GM23338 (cell line): ENCODE results near the gene CH25H. TPM values are rescaled to one million over a fixed set of nuclear protein-coding genes. Genes with fewer than 3 reads are reported as not detected.

Experiments
- ATAC-seq: fragments of 200-7000 bp; cut with Tn5 transposase; 3 replicates; pipeline ENCODE4 v1.9.1; 2020
- DNase-seq: peaks from one replicate; pipeline ENCODE4 v3.0.0-alpha.2; 2015; ENCODE audit warnings: low spot score
- H2AFZ ChIP-seq: fragments of 200-600 bp; sonication (generic); 2 replicates; pipeline ENCODE4 v1.8.0; 2016; ENCODE audit warnings: antibody characterized with exemption, mild to moderate bottlenecking, moderate library complexity
- H3F3A ChIP-seq: fragments of 200-600 bp; sonication (generic); replicated peaks from 2 replicates; pipeline ENCODE4 v1.8.0; 2017; ENCODE audit warnings: antibody characterized with exemption, mixed run types, low read depth
- H3K27ac ChIP-seq: fragments of 200-600 bp; sonication (generic); 2 replicates; pipeline ENCODE4 v1.6.1; 2016; ENCODE audit warnings: low read depth
- H3K27me3 ChIP-seq: fragments of 200-600 bp; sonication (generic); 2 replicates; pipeline ENCODE4 v1.8.0; 2016; ENCODE audit warnings: mild to moderate bottlenecking, mixed run types, moderate library complexity; ENCODE audit not compliant: insufficient read depth
- H3K36me3 ChIP-seq: fragments of 200-600 bp; sonication (generic); 2 replicates; pipeline ENCODE4 v1.8.0; 2016; ENCODE audit warnings: mild to moderate bottlenecking; ENCODE audit not compliant: insufficient read depth
- H3K4me1 ChIP-seq: fragments of 200-600 bp; sonication (generic); 2 replicates; pipeline ENCODE4 v1.8.0; 2016; ENCODE audit warnings: mild to moderate bottlenecking, moderate library complexity; ENCODE audit not compliant: insufficient read depth
- H3K4me2 ChIP-seq: fragments of 200-600 bp; sonication (generic); 2 replicates; pipeline ENCODE4 v1.7.1; 2017; ENCODE audit warnings: mixed run types
- H3K4me3 ChIP-seq: fragments of 200-600 bp; sonication (generic); 2 replicates; pipeline ENCODE4 v1.6.1; 2016; ENCODE audit warnings: mixed run types
- H3K79me2 ChIP-seq: fragments of 200-600 bp; sonication (generic); replicated peaks from 2 replicates; pipeline ENCODE4 v1.8.0; 2017; ENCODE audit warnings: mild to moderate bottlenecking; ENCODE audit not compliant: insufficient read depth
- H3K9me2 ChIP-seq: fragments of 200-600 bp; sonication (generic); 2 replicates; pipeline ENCODE4 v1.8.0; 2017; ENCODE audit not compliant: insufficient read depth
- H4K20me1 ChIP-seq: fragments of 200-600 bp; sonication (generic); replicated peaks from 2 replicates; pipeline ENCODE4 v1.8.0; 2017; ENCODE audit warnings: mild to moderate bottlenecking; ENCODE audit not compliant: insufficient read depth
- H3K27ac Mint-ChIP-seq: 2 replicates; pipeline ENCODE4 v1.8.0; 2020; ENCODE audit warnings: inconsistent platforms, mild to moderate bottlenecking, moderate library complexity, mixed read lengths
- H3K27me3 Mint-ChIP-seq: 3 replicates; pipeline ENCODE4 v1.8.0; 2022; ENCODE audit warnings: low read depth, mild to moderate bottlenecking, moderate library complexity, mixed read lengths, inconsistent platforms; ENCODE audit not compliant: insufficient read depth, poor library complexity
- H3K36me3 Mint-ChIP-seq: 3 replicates; pipeline ENCODE4 v1.8.0; 2021; ENCODE audit warnings: low read depth, mild to moderate bottlenecking, inconsistent platforms, moderate library complexity, mixed read lengths
- H3K4me1 Mint-ChIP-seq: 3 replicates; pipeline ENCODE4 v1.8.0; 2020; ENCODE audit warnings: mild to moderate bottlenecking, inconsistent platforms, mixed read lengths
- H3K4me3 Mint-ChIP-seq: 3 replicates; pipeline ENCODE4 v1.8.0; 2021; ENCODE audit warnings: moderate library complexity, mild to moderate bottlenecking, inconsistent platforms, mixed read lengths
- H3K9me3 Mint-ChIP-seq: 3 replicates; pipeline ENCODE4 v1.8.0; 2020; ENCODE audit warnings: moderate library complexity, mild to moderate bottlenecking, inconsistent platforms, mixed read lengths
- CREB1 ChIP-seq: fragments of 250-450 bp; sonication (Bioruptor Pico); IDR thresholded peaks from 2 replicates; pipeline ENCODE4 v1.5.0; 2020; ENCODE audit warnings: low read depth, mild to moderate bottlenecking, moderate library complexity
- EZH2phosphoT487 ChIP-seq: fragments of 200-600 bp; sonication (generic); IDR thresholded peaks from one replicate; pipeline ENCODE4 v1.8.1; 2018; ENCODE audit warnings: antibody characterized with exemption; ENCODE audit not compliant: unreplicated experiment
- JUNB ChIP-seq: IDR thresholded peaks from one replicate; pipeline ENCODE4 v1.6.1; 2016; ENCODE audit warnings: antibody characterized with exemption; ENCODE audit not compliant: unreplicated experiment
- STAT1 ChIP-seq: IDR thresholded peaks from one replicate; pipeline ENCODE4 v1.6.1; 2016; ENCODE audit warnings: antibody characterized with exemption; ENCODE audit not compliant: unreplicated experiment
- ZNF114 ChIP-seq: fragments of 250-450 bp; sonication (Bioruptor Pico); IDR thresholded peaks from 2 replicates; pipeline ENCODE4 v1.5.0; 2020; ENCODE audit warnings: mild to moderate bottlenecking, moderate library complexity
- polyA plus RNA-seq: library from polyadenylated mRNA; unstranded; fragments of >200 nt; fragmentation: Nextera tagmentation; extraction: Ambion mirVana; gene quantifications from 2 replicates; pipeline ENCODE4 v1.2.1, GENCODE V29; 2016
- total RNA-seq: library from RNA; depleted of rRNA; stranded (reverse); fragments of >200 nt; shearing (Covaris generic); gene quantifications from 2 replicates; pipeline ENCODE4 v1.2.3, GENCODE V29; 2014
- TF ChIP-seq, protein P1 (sequence below), 2 experiments: fragments of 200-600 bp in 1 of 2; sonication (generic) in 1 of 2; conservative IDR thresholded peaks; 2 replicates each; pipeline versions ENCODE4 v1.5.1 to v1.6.1; 2016 to 2017; ENCODE audit warnings: antibody characterized with exemption in 2 of 2, low read depth in 2 of 2, mild to moderate bottlenecking in 2 of 2, moderate library complexity in 1 of 2
- TF ChIP-seq, protein P2 (sequence below): IDR thresholded peaks from one replicate; pipeline ENCODE4 v1.6.1; 2018; ENCODE audit warnings: antibody characterized with exemption; ENCODE audit not compliant: unreplicated experiment

CH25H gene
- total and polyA plus RNA-seq, 2 experiments from 2014 or later, result 1.3 to 1.7 TPM

DNA sequence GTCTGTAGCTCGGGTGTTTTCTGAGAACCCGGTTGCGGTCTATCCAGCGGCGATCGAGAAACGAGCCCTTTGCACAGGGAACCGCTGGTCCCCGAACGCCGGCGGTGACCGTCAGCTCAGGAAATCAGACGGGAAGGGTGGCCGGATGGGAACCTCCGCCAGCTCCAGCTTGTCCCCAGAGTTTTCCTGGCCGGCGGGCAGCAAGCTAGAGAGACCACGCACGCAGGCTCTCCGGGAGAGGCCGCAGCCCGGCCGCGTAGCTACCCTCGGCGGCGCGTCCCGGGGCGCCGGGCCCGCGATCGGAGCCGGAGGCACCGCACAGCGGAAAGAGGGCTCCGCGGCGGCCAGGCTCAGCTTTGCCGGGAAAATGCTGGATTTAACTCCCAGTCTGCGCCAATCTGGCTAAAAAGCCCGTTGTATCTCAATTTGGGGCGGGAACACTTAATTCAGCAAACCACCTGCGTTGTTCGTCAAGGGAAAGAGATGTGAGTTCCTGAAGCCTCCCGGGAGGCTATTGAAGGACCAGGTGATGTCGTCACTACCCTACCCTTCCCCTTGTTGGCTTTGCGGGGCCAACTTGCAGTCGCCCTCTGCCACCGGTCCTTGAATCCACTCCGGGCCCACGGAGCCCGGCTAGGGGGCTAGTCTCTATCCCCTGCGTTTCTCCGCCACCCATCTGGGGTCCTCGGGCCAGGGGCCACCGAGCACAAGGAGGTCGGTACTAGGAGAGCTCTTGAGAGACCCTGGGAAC is 859 bp upstream of the CH25H start (continued):
- TF ChIP-seq, protein P1, sequence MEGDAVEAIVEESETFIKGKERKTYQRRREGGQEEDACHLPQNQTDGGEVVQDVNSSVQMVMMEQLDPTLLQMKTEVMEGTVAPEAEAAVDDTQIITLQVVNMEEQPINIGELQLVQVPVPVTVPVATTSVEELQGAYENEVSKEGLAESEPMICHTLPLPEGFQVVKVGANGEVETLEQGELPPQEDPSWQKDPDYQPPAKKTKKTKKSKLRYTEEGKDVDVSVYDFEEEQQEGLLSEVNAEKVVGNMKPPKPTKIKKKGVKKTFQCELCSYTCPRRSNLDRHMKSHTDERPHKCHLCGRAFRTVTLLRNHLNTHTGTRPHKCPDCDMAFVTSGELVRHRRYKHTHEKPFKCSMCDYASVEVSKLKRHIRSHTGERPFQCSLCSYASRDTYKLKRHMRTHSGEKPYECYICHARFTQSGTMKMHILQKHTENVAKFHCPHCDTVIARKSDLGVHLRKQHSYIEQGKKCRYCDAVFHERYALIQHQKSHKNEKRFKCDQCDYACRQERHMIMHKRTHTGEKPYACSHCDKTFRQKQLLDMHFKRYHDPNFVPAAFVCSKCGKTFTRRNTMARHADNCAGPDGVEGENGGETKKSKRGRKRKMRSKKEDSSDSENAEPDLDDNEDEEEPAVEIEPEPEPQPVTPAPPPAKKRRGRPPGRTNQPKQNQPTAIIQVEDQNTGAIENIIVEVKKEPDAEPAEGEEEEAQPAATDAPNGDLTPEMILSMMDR (conservative IDR thresholded peaks at IDR 0.05; ENCODE audit: low read depth in 2 of 2), result no peak
- TF ChIP-seq EZH2phosphoT487 (peak; percentile 15), CREB1 (peak; percentile 50; the same call in 1 of the 2 replicates), JUNB (no peak), STAT1 (no peak), ZNF114 (CRISPR knock-in tag) (0 out of 2 replicates have a peak, but pooled peaks have one; percentile 18)
- TF ChIP-seq, protein P2, sequence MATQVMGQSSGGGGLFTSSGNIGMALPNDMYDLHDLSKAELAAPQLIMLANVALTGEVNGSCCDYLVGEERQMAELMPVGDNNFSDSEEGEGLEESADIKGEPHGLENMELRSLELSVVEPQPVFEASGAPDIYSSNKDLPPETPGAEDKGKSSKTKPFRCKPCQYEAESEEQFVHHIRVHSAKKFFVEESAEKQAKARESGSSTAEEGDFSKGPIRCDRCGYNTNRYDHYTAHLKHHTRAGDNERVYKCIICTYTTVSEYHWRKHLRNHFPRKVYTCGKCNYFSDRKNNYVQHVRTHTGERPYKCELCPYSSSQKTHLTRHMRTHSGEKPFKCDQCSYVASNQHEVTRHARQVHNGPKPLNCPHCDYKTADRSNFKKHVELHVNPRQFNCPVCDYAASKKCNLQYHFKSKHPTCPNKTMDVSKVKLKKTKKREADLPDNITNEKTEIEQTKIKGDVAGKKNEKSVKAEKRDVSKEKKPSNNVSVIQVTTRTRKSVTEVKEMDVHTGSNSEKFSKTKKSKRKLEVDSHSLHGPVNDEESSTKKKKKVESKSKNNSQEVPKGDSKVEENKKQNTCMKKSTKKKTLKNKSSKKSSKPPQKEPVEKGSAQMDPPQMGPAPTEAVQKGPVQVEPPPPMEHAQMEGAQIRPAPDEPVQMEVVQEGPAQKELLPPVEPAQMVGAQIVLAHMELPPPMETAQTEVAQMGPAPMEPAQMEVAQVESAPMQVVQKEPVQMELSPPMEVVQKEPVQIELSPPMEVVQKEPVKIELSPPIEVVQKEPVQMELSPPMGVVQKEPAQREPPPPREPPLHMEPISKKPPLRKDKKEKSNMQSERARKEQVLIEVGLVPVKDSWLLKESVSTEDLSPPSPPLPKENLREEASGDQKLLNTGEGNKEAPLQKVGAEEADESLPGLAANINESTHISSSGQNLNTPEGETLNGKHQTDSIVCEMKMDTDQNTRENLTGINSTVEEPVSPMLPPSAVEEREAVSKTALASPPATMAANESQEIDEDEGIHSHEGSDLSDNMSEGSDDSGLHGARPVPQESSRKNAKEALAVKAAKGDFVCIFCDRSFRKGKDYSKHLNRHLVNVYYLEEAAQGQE, result no peak

DNA sequence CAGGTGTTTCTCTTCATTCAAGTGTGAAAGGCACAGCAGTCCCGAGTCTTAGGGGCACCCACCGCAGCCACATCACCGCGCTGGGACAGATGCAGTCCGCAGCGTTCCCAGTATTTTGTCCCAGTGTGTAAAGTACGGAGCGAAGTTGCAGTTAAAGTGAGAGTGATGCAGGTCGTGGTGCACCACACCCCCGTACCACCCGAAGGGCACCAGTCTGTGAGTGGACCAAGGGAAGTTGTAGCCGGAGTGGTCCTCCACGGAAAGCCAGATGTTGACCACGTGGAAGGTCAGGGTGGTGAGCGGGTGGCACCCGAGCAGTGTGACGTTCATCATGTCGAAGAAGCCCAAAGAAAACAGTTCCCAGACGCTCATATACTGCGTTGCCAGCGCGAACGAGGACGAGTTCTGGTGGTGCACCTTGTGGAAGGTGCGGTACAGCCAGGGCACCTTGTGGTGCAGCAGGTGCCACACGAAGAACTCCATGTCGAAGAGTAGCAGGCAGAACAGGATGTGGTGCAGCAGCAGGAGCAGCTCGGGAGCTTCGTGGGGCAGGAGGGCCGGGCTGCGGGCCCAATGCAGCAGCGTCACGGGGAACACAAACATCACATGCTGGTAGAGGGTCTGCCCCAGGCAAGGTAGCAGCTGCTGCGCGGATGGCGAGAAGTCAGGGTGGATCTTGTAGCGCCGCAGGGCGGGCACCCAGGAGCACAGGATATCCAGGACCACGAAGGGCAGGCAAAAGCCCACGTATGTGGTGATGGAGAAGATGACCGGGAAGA is 526 bp downstream of the CH25H start:
- no peaks in the 10 kb centered on the region for H4K20me1 ChIP-seq
- peak; percentile 47 for ATAC-seq
- H3K27ac ChIP-seq, result no peak overlapping the region
- Mint-ChIP-seq H3K4me3 (peak overlapping the region; percentile 74), H3K27ac (no peak overlapping the region), H3K27me3 (peaks cover 45% of the 10 kb centered on the region), H3K36me3 (no peaks in the 10 kb centered on the region), H3K4me1 (peaks cover 16% of the 10 kb centered on the region), H3K9me3 (no peaks in the 10 kb centered on the region; the same call in 2 of the 3 replicates)
- DNase-seq, result peak; percentile 54
- no peaks in the 10 kb centered on the region for H3K9me2 ChIP-seq
- H3K4me2 ChIP-seq, result peak overlapping the region; percentile 99
- H3K79me2 ChIP-seq, result no peaks in the 10 kb centered on the region
- H3K4me3 ChIP-seq, result peak overlapping the region; percentile 74
- TF ChIP-seq, protein P1 (conservative IDR thresholded peaks at IDR 0.05; ENCODE audit: low read depth in 2 of 2), result 0 out of 4 replicates have a peak, but pooled peaks of 1 of the 2 experiments have one; percentile 15
- TF ChIP-seq ZNF114 (CRISPR knock-in tag), result no peak
- peak overlapping the region; percentile 99 for H2AFZ ChIP-seq
- H3F3A ChIP-seq, result 0 out of 2 replicates have a peak, but pooled peaks cover 7% of the 10 kb centered on the region
- peaks cover 68% of the 10 kb centered on the region for H3K27me3 ChIP-seq
- H3K36me3 ChIP-seq, result no peaks in the 10 kb centered on the region
- peaks cover 30% of the 10 kb centered on the region for H3K4me1 ChIP-seq
